SK-N-SH (cell line): Measurements from ENCODE around the gene JAZF1. TPM values are rescaled to one million over a fixed set of nuclear protein-coding genes. Genes with fewer than 3 reads are reported as not detected.

Source experiments
- CTCF ChIA-PET: fragments of 300-600, 350-600 bp; formaldehyde crosslinking; extraction: SDS; loops from one replicate; lab custom pipeline; 2021; lab: Yijun Ruan, JAX
- POLR2A ChIA-PET: fragments of 350-600 bp; sonication (Branson Sonifier 250); formaldehyde crosslinking; extraction: SDS; loops from one replicate; lab custom pipeline; 2020; ENCODE audit warnings: antibody characterized with exemption, inconsistent platforms; lab: Yijun Ruan, JAX
- DNase-seq: peaks from one replicate; pipeline ENCODE4 v3.0.0; 2012
- H2AFZ ChIP-seq: fragments of 200-600 bp; sonication (generic); 2 replicates; pipeline ENCODE4 v1.8.1; 2016; ENCODE audit warnings: antibody characterized with exemption, mild to moderate bottlenecking, low read depth
- H3F3A ChIP-seq: fragments of 200-600 bp; sonication (generic); replicated peaks from 2 replicates; pipeline ENCODE3; 2016; ENCODE audit warnings: antibody characterized with exemption, mild to moderate bottlenecking; ENCODE audit not compliant: insufficient read depth
- H3K27ac ChIP-seq, 2 experiments: fragments of 200-500 bp in 1 of 2; fragments of 200-600 bp in 1 of 2; sonication (Bioruptor generic) in 1 of 2; sonication (generic), shearing (Covaris generic) in 1 of 2; 2 replicates each; pipeline versions ENCODE4 v1.5.1 to v1.6.1; 2014 to 2016; ENCODE audit warnings: low read depth in 2 of 2, inconsistent platforms in 1 of 2, low read length in 1 of 2, mild to moderate bottlenecking in 1 of 2, mixed read lengths in 1 of 2
- H3K27me3 ChIP-seq: fragments of 200-600 bp; sonication (generic), shearing (Covaris generic); 2 replicates; pipeline ENCODE4 v1.6.1; 2016; ENCODE audit warnings: mixed run types; ENCODE audit not compliant: insufficient read depth
- H3K36me3 ChIP-seq, 2 experiments: fragments of 200-500 bp in 1 of 2; fragments of 200-600 bp in 1 of 2; sonication (Bioruptor generic) in 1 of 2; sonication (generic) in 1 of 2; replicated peaks in 1 of 2; 2 replicates each; pipeline versions ENCODE3 to v1.5.1; 2014 to 2016; ENCODE audit warnings: low read length in 1 of 2, mild to moderate bottlenecking in 1 of 2; ENCODE audit not compliant: insufficient read depth in 2 of 2, control insufficient read depth in 1 of 2
- H3K4me1 ChIP-seq, 2 experiments: fragments of 200-500 bp in 1 of 2; fragments of 200-600 bp in 1 of 2; sonication (Bioruptor generic) in 1 of 2; sonication (generic), shearing (Covaris generic) in 1 of 2; 2 replicates each; pipeline versions ENCODE4 v1.5.1 to v1.6.1; 2014 to 2016; ENCODE audit warnings: low read depth in 1 of 2, low read length in 1 of 2, mixed run types in 1 of 2; ENCODE audit not compliant: insufficient read depth in 2 of 2, control insufficient read depth in 1 of 2
- H3K4me2 ChIP-seq: fragments of 200-600 bp; sonication (generic), shearing (Covaris generic); 2 replicates; pipeline ENCODE4 v1.6.1; 2017; ENCODE audit warnings: mixed run types
- H3K4me3 ChIP-seq, 2 experiments: fragments of 200-500 bp in 1 of 2; fragments of 200-600 bp in 1 of 2; sonication (Bioruptor generic) in 1 of 2; sonication (generic), shearing (Covaris generic) in 1 of 2; 2 replicates each; pipeline versions ENCODE4 v1.5.1 to v1.8.1; 2014 to 2016; ENCODE audit warnings: low read depth in 2 of 2, inconsistent platforms in 1 of 2, low read length in 1 of 2, mild to moderate bottlenecking in 1 of 2, mixed read lengths in 1 of 2, moderate library complexity in 1 of 2
- H3K79me2 ChIP-seq: fragments of 200-600 bp; sonication (generic); 2 replicates; pipeline ENCODE4 v1.8.1; 2017; ENCODE audit warnings: mild to moderate bottlenecking; ENCODE audit not compliant: insufficient read depth
- H3K9ac ChIP-seq: fragments of 200-600 bp; sonication (generic); 2 replicates; pipeline ENCODE4 v1.6.1; 2017; ENCODE audit warnings: mixed run types
- H3K9me2 ChIP-seq: fragments of 200-600 bp; sonication (generic); 2 replicates; pipeline ENCODE4 v1.6.1; 2017; ENCODE audit warnings: mixed run types
- H3K9me3 ChIP-seq: fragments of 200-600 bp; sonication (generic); 2 replicates; pipeline ENCODE4 v1.6.1; 2017; ENCODE audit warnings: mixed run types, mild to moderate bottlenecking, moderate library complexity
- H4K20me1 ChIP-seq: fragments of 200-600 bp; sonication (generic); 2 replicates; pipeline ENCODE4 v1.6.1; 2017; ENCODE audit warnings: mild to moderate bottlenecking, mixed run types; ENCODE audit not compliant: insufficient read depth
- ELF1 ChIP-seq: IDR thresholded peaks from 2 replicates; pipeline ENCODE4 v1.4.0; 2012
- EP300 ChIP-seq, 2 experiments: IDR thresholded peaks; 2 replicates each; pipeline versions ENCODE4 v1.4.0 to v1.6.1; 2012; ENCODE audit warnings: borderline replicate concordance in 1 of 2, low read depth in 1 of 2, low read length in 1 of 2
- FOXM1 ChIP-seq: IDR thresholded peaks from 2 replicates; pipeline ENCODE4 v1.4.0; 2012; ENCODE audit warnings: low read depth, mild to moderate bottlenecking
- IRF3 ChIP-seq: fragments of 150-350 bp; IDR thresholded peaks from 2 replicates; pipeline ENCODE4 v1.6.1; 2016; ENCODE audit warnings: mild to moderate bottlenecking, low read depth, low read length
- MAX ChIP-seq: IDR thresholded peaks from 2 replicates; pipeline ENCODE4 v1.4.0; 2012; ENCODE audit warnings: low read depth
- MEF2A ChIP-seq: IDR thresholded peaks from 2 replicates; pipeline ENCODE4 v1.4.0; 2012; ENCODE audit warnings: low read depth, borderline replicate concordance
- MXI1 ChIP-seq: IDR thresholded peaks from 2 replicates; pipeline ENCODE4 v1.6.1; 2012; ENCODE audit warnings: mild to moderate bottlenecking, low read depth, low read length, improper control_type of control experiment
- NFIC ChIP-seq: IDR thresholded peaks from 2 replicates; pipeline ENCODE4 v1.4.0; 2012; ENCODE audit warnings: borderline replicate concordance
- NRF1 ChIP-seq: IDR thresholded peaks from 2 replicates; pipeline ENCODE4 v1.6.1; 2012; ENCODE audit warnings: low read depth, mild to moderate bottlenecking, low read length
- PBX3 ChIP-seq: IDR thresholded peaks from 2 replicates; pipeline ENCODE4; 2012
- POLR2AphosphoS5 ChIP-seq: IDR thresholded peaks from 2 replicates; pipeline ENCODE4 v1.6.1; 2012; ENCODE audit warnings: low read depth, low read length
- SIN3A ChIP-seq: IDR thresholded peaks from 2 replicates; pipeline ENCODE4 v1.6.1; 2012; ENCODE audit warnings: low read depth, mild to moderate bottlenecking, low read length, moderate library complexity, borderline replicate concordance
- TEAD4 ChIP-seq: IDR thresholded peaks from 2 replicates; pipeline ENCODE4 v1.4.0; 2012; ENCODE audit warnings: mild to moderate bottlenecking, borderline replicate concordance; ENCODE audit not compliant: insufficient read depth
- YY1 ChIP-seq: IDR thresholded peaks from 2 replicates; pipeline ENCODE4 v1.4.0; 2012; ENCODE audit warnings: low read depth, mild to moderate bottlenecking
- WGBS: methylation state at CpG from one replicate; pipeline ENCODE4 v1.1.6; 2017; ENCODE audit warnings: low lambda C conversion rate; 5-methylcytosine and 5-hydroxymethylcytosine counted together
- polyA plus RNA-seq, 3 experiments: library from polyadenylated mRNA; depleted of rRNA; stranded (reverse); fragments of >200 nt; gene quantifications; 2 replicates each; pipeline ENCODE4 v1.2.3, GENCODE V29; 2012

The JAZF1 gene
- polyA plus RNA-seq, 1 of the 3 experiments (the other 2 are of a cell fraction), result 1.7 TPM

- no peak for DNase-seq
- Histone ChIP-seq H3K4me2 (no peak overlapping the region; the same call in 1 of the 2 replicates), H3K27ac (no peak overlapping the region), H3K4me3 (no peak overlapping the region), H3K79me2 (peaks cover 14% of the 10 kb centered on the region), H2AFZ (no peak overlapping the region), H3K9me3 (no peaks in the 10 kb centered on the region), H3K9ac (no peak overlapping the region), H3K4me1 (peaks cover 7 to 16% of the 10 kb centered on the region in 2 experiments; a peak in 3 of 4 replicates), H3K27me3 (no peaks in the 10 kb centered on the region), H3K36me3 (no peaks in the 10 kb centered on the region), H3F3A (peaks cover 20% of the 10 kb centered on the region), H3K9me2 (no peaks in the 10 kb centered on the region), H4K20me1 (no peaks in the 10 kb centered on the region)
- POLR2A ChIA-PET, result no interaction called here
- CTCF ChIA-PET, result interaction anchor here (1.0 to 2.2 kb wide), 2 partner anchors 11 to 23 kb away, joined by 3 to 6 read pairs; no protein-coding TSS in a partner anchor
- WGBS, result 87% methylated on average over 5 of the region's 5 CpGs
- TF ChIP-seq IRF3, result no peak
- TF ChIP-seq TEAD4, result no peak
- no peak for TF ChIP-seq FOXM1
- TF ChIP-seq POLR2AphosphoS5, result no peak
- no peak for TF ChIP-seq NFIC
- TF ChIP-seq MEF2A, result no peak
These were observed 821 bp upstream of the JAZF1 start for GRCh38 chr7:28181416-28181815.

GRCh38 chr7:28180031-28180363 lies 598 bp downstream of the JAZF1 start:
- POLR2A ChIA-PET, result no interaction called here
- Histone ChIP-seq H3K9me2 (no peaks in the 10 kb centered on the region), H2AFZ (no peak overlapping the region)

GRCh38 chr7:28179120-28180030 lies 1.2 kb downstream of the JAZF1 start:
- H3K4me2 ChIP-seq, result peak overlapping the region; percentile 95
- H3K9ac ChIP-seq, result peak overlapping the region; percentile 62
- no peak for TF ChIP-seq POLR2AphosphoS5
- TF ChIP-seq NRF1, result no peak
- peak in 1 of 2 experiments; percentile 43; a peak in 1 of 4 replicates for TF ChIP-seq EP300 (IDR thresholded peaks at IDR 0.05; ENCODE audit: borderline replicate concordance in 1 of 2, low read depth in 1 of 2, low read length in 1 of 2)
- TF ChIP-seq PBX3, result peak; percentile 5; the same call in 1 of the 2 replicates
- TF ChIP-seq MXI1, result peak; percentile 65; the same call in 1 of the 2 replicates
- 0 out of 2 replicates have a peak, but pooled peaks have one; percentile 39 for TF ChIP-seq YY1
- 0 out of 2 replicates have a peak, but pooled peaks have one; percentile 14 for TF ChIP-seq MAX
- no peak for TF ChIP-seq IRF3
- peak overlapping the region; percentile 76 for H2AFZ ChIP-seq
- DNase-seq, result peak; percentile 96
- H3K4me3 ChIP-seq, result peak overlapping the region; percentile 69 to 74
- H3K27ac ChIP-seq, result no peak overlapping the region; a peak in 1 of 4 replicates
- 46% methylated on average over 19 of the region's 96 CpGs for WGBS
- no peaks in the 10 kb centered on the region for H3K9me2 ChIP-seq
- H3K79me2 ChIP-seq, result peaks cover 14% of the 10 kb centered on the region
- H3K27me3 ChIP-seq, result no peaks in the 10 kb centered on the region
- no peaks in the 10 kb centered on the region for H3K36me3 ChIP-seq
- peaks cover 20% of the 10 kb centered on the region for H3F3A ChIP-seq
- H3K9me3 ChIP-seq, result no peaks in the 10 kb centered on the region
- CTCF ChIA-PET, result interaction anchor here (0.5 to 1.4 kb wide), 5 partner anchors 10 to 102 kb away, joined by 3 to 5 read pairs (median 3); no protein-coding TSS in a partner anchor
- peaks cover 7 to 16% of the 10 kb centered on the region in 2 experiments; a peak in 3 of 4 replicates for H3K4me1 ChIP-seq
- H4K20me1 ChIP-seq, result no peaks in the 10 kb centered on the region
- POLR2A ChIA-PET, result interaction anchor here (0.5 kb wide), 1 partner anchor 21 kb away, joined by 3 read pairs; no protein-coding TSS in a partner anchor

More at GRCh38 chr7:28180031-28180363, 598 bp downstream of the JAZF1 start:
- no peak for TF ChIP-seq SIN3A
- TF ChIP-seq ELF1, result no peak
- TF ChIP-seq MXI1, result 0 out of 2 replicates have a peak, but pooled peaks have one; percentile 48
- DNase-seq, result no peak
- H3K4me1 ChIP-seq, result peaks cover 7 to 16% of the 10 kb centered on the region in 2 experiments; a peak in 3 of 4 replicates
- 3% methylated on average over 13 of the region's 55 CpGs for WGBS
- CTCF ChIA-PET, result no interaction called here
- H3K9me3 ChIP-seq, result no peaks in the 10 kb centered on the region
- peak overlapping the region; percentile 71 to 74 for H3K4me3 ChIP-seq
- H3F3A ChIP-seq, result peaks cover 20% of the 10 kb centered on the region
- peaks cover 14% of the 10 kb centered on the region for H3K79me2 ChIP-seq
- H3K36me3 ChIP-seq, result no peaks in the 10 kb centered on the region
- peak overlapping the region; percentile 46; the same call in 1 of the 2 replicates for H3K9ac ChIP-seq
- no peaks in the 10 kb centered on the region for H3K27me3 ChIP-seq
- H3K4me2 ChIP-seq, result peak overlapping the region; percentile 70; the same call in 1 of the 2 replicates
- no peaks in the 10 kb centered on the region for H4K20me1 ChIP-seq
- H3K27ac ChIP-seq, result no peak overlapping the region; a peak in 2 of 4 replicates
